K562 (cell line): ENCODE results near the gene PCP4L1. TPM values are rescaled to one million over a fixed set of nuclear protein-coding genes. Genes with fewer than 3 reads are reported as not detected.

Experiments
- ATAC-seq: fragments of 200-7000 bp; cut with Tn5 transposase; 3 replicates; pipeline ENCODE4 v1.9.1; 2020; ENCODE audit warnings: moderate library complexity
- BruUV-seq: library from RNA; stranded (reverse); fragments of 400-500 nt; replicated peaks from 2 replicates; lab custom pipeline; 2021; lab: Mats Ljungman, UMichigan
- CTCF ChIA-PET: fragments of 300-600 bp; formaldehyde crosslinking; extraction: SDS; loops from one replicate; lab custom pipeline; 2021; ENCODE audit warnings: low intra/inter-chr PET ratio; lab: Yijun Ruan, JAX
- POLR2A ChIA-PET: fragments of 300-600, 350-650 bp; sonication (Branson Sonifier 250); formaldehyde crosslinking; extraction: SDS; loops from one replicate; lab custom pipeline; 2021; ENCODE audit warnings: antibody characterized with exemption, inconsistent platforms; lab: Yijun Ruan, JAX
- DNase-seq, 4 experiments: peaks; one replicate each; pipeline versions ENCODE4 v3.0.0 to v3.0.0-alpha.2; 2011 to 2018; ENCODE audit warnings: low spot score in 3 of 4, mixed read lengths in 3 of 4; ENCODE audit errors: extremely low read depth in 1 of 4
- FAIRE-seq: peaks from 2 replicates; lab custom pipeline; 2011; peaks lifted over from hg19 to GRCh38; lab: Jason Lieb, UNC
- H2AFZ ChIP-seq: 2 replicates; pipeline ENCODE4 v1.6.0; 2011; ENCODE audit warnings: low read depth, low read length, control low read depth, inconsistent platforms
- H3K27ac ChIP-seq: fragments of 200-600 bp; 3 replicates; pipeline ENCODE4 v1.8.0; 2011; ENCODE audit warnings: low read depth, mild to moderate bottlenecking, control low read depth, inconsistent platforms, low read length, moderate library complexity, mixed read lengths; ENCODE audit errors: extremely low read depth
- H3K27me3 ChIP-seq, 2 experiments: fragments of 300-600 bp in 1 of 2; 2 replicates in 1 of 2; 3 replicates in 1 of 2; pipeline versions ENCODE4 v1.6.0 to v1.8.0; 2011; ENCODE audit warnings: inconsistent platforms in 2 of 2, low read length in 2 of 2, mild to moderate bottlenecking in 1 of 2, mixed read lengths in 1 of 2, moderate library complexity in 1 of 2; ENCODE audit not compliant: control insufficient read depth in 2 of 2, insufficient read depth in 2 of 2
- H3K36me3 ChIP-seq: fragments of 300-600 bp; 3 replicates; pipeline ENCODE4 v1.8.0; 2011; ENCODE audit warnings: mild to moderate bottlenecking, low read length, inconsistent platforms; ENCODE audit not compliant: control insufficient read depth, insufficient read depth
- H3K4me1 ChIP-seq, 2 experiments: fragments of 200-600 bp in 1 of 2; replicated peaks in 1 of 2; 2 replicates in 1 of 2; 3 replicates in 1 of 2; pipeline versions ENCODE4 v1.5.1 to v1.8.0; 2011; ENCODE audit warnings: inconsistent platforms in 2 of 2, low read length in 2 of 2, mild to moderate bottlenecking in 1 of 2, mixed read lengths in 1 of 2, moderate library complexity in 1 of 2; ENCODE audit not compliant: control insufficient read depth in 2 of 2, insufficient read depth in 2 of 2
- H3K4me2 ChIP-seq: 2 replicates; pipeline ENCODE4 v1.6.1; 2011; ENCODE audit warnings: low read length, control low read depth, inconsistent platforms, mixed read lengths; ENCODE audit not compliant: insufficient read depth
- H3K4me3 ChIP-seq: fragments of 200-600 bp; sonication (generic), shearing (Covaris generic); 2 replicates; pipeline ENCODE4 v1.5.1; 2016; ENCODE audit warnings: control low read depth, inconsistent platforms
- H3K79me2 ChIP-seq: fragments of 200-600 bp; 3 replicates; pipeline ENCODE4 v1.8.0; 2011; ENCODE audit warnings: low read length, inconsistent platforms; ENCODE audit not compliant: control insufficient read depth, insufficient read depth
- H3K9ac ChIP-seq, 2 experiments: 2 replicates each; pipeline versions ENCODE4 v1.6.0 to v1.6.1; 2011; ENCODE audit warnings: low read depth in 2 of 2, low read length in 2 of 2, control low read depth in 1 of 2, inconsistent platforms in 1 of 2, mild to moderate bottlenecking in 1 of 2, mixed read lengths in 1 of 2; ENCODE audit not compliant: insufficient read depth in 1 of 2
- H3K9me1 ChIP-seq: one replicate; pipeline ENCODE4 v1.6.0; 2011; ENCODE audit warnings: inconsistent platforms, mild to moderate bottlenecking, low read length, moderate library complexity; ENCODE audit not compliant: control insufficient read depth, insufficient read depth
- H3K9me3 ChIP-seq: replicated peaks from 2 replicates; pipeline ENCODE4 v1.5.1; 2011; ENCODE audit warnings: low read depth, low read length, inconsistent platforms; ENCODE audit not compliant: control insufficient read depth, insufficient read depth
- H4K20me1 ChIP-seq: replicated peaks from 2 replicates; pipeline ENCODE4 v1.6.1; 2011; ENCODE audit warnings: low read length, inconsistent platforms, mixed read lengths; ENCODE audit not compliant: control insufficient read depth, insufficient read depth
- BRCA1 ChIP-seq, 2 experiments: fragments of 450-650 bp in 1 of 2; sonication (generic) in 1 of 2; formaldehyde crosslinking in 1 of 2; IDR thresholded peaks; 2 replicates each; pipeline versions ENCODE4 v1.5.0 to v1.6.1; 2017 to 2020; ENCODE audit warnings: mild to moderate bottlenecking in 1 of 2, missing genetic modification reagents in 1 of 2
- CBFA2T2 ChIP-seq: fragments of 450-650 bp; conservative IDR thresholded peaks from 2 replicates; pipeline ENCODE4 v1.6.1; 2017; ENCODE audit warnings: mild to moderate bottlenecking
- CC2D1A ChIP-seq: fragments of 450-650 bp; IDR thresholded peaks from 2 replicates; pipeline ENCODE4 v1.6.1; 2017; ENCODE audit warnings: mild to moderate bottlenecking
- CEBPB ChIP-seq: fragments of 450-650 bp; IDR thresholded peaks from 2 replicates; pipeline ENCODE4 v1.6.1; 2016; ENCODE audit warnings: missing genetic modification characterization, missing compliant biosample characterization
- CHCHD3 ChIP-seq: fragments of 250-450 bp; sonication (Bioruptor Pico); IDR thresholded peaks from 2 replicates; pipeline ENCODE4 v2.1.2; 2022; ENCODE audit warnings: mild to moderate bottlenecking
- KLF10 ChIP-seq: fragments of 250-450 bp; sonication (Bioruptor Pico); IDR thresholded peaks from 2 replicates; pipeline ENCODE4 v1.6.1; 2021; ENCODE audit warnings: matching md5 sums
- MYC ChIP-seq, 2 experiments: fragments of 250-450 bp in 1 of 2; sonication (Bioruptor Pico) in 1 of 2; IDR thresholded peaks; 2 replicates each; pipeline versions ENCODE4 v1.5.1 to v1.6.1; 2012 to 2021; ENCODE audit warnings: low read depth in 2 of 2, borderline replicate concordance in 1 of 2, improper control_type of control experiment in 1 of 2, low read length in 1 of 2, mild to moderate bottlenecking in 1 of 2, moderate library complexity in 1 of 2
- PHF20 ChIP-seq: fragments of 450-650 bp; IDR thresholded peaks from 2 replicates; pipeline ENCODE4 v1.6.1; 2018; ENCODE audit not compliant: partially characterized antibody
- POLR2H ChIP-seq: IDR thresholded peaks from 2 replicates; pipeline ENCODE4 v1.6.1; 2016; ENCODE audit warnings: missing genetic modification characterization, low read depth, mild to moderate bottlenecking, control low read depth, missing compliant biosample characterization, moderate library complexity
- RBM15 ChIP-seq: fragments of 200-400 bp; formaldehyde crosslinking; IDR thresholded peaks from 2 replicates; pipeline ENCODE4 v1.6.1; 2018; ENCODE audit warnings: mild to moderate bottlenecking, low read length, moderate library complexity; ENCODE audit not compliant: insufficient read depth
- RCOR1 ChIP-seq, 2 experiments: IDR thresholded peaks; 2 replicates each; pipeline ENCODE4 v1.6.1; 2012; ENCODE audit warnings: low read depth in 2 of 2, low read length in 2 of 2, borderline replicate concordance in 1 of 2, improper control_type of control experiment in 1 of 2
- TCFL5 ChIP-seq: fragments of 250-450 bp; sonication (Bioruptor Pico); conservative IDR thresholded peaks from 2 replicates; pipeline ENCODE4 v1.6.1; 2021; ENCODE audit warnings: mild to moderate bottlenecking, moderate library complexity, matching md5 sums
- TSC22D4 ChIP-seq: fragments of 450-650 bp; IDR thresholded peaks from 2 replicates; pipeline ENCODE4 v1.6.1; 2016; ENCODE audit warnings: missing genetic modification characterization, missing biosample characterization, control low read depth
- ZNF232 ChIP-seq: sonication (generic); formaldehyde crosslinking; IDR thresholded peaks from 2 replicates; pipeline ENCODE4 v1.8.0; 2022; ENCODE audit warnings: mild to moderate bottlenecking, missing genetic modification reagents
- ZNF24 ChIP-seq: fragments of 450-650 bp; IDR thresholded peaks from 2 replicates; pipeline ENCODE4 v1.6.1; 2016
- WGBS: fragments of 100-300 bp; shearing (Covaris generic); methylation state at CpG from one replicate; pipeline ENCODE4 v1.1.6; 2016; ENCODE audit warnings: low coverage, mixed read lengths; ENCODE audit not compliant: insufficient coverage; ENCODE audit errors: missing lambda C conversion rate; 5-methylcytosine and 5-hydroxymethylcytosine counted together
- in situ Hi-C: fragments of 300-500 bp; cut with MboI; formaldehyde crosslinking; loops from 4 replicates; pipeline ENCODE4 v1.15.0; 2018; ENCODE audit warnings: inconsistent platforms, mixed read lengths
- intact Hi-C: fragments of 100-400 bp; cut with micrococcal nuclease; formaldehyde crosslinking; loops from 2 replicates; pipeline ENCODE4 v1.14.2; 2022
- polyA plus RNA-seq, 8 experiments: library from polyadenylated mRNA; depleted of rRNA in 4 of 8; stranded (reverse) in 5 of 8; unstranded in 3 of 8; fragments of >200 nt; fragmentation: Nextera tagmentation in 2 of 8; fragmentation: Illumina TruSeq in 1 of 8; extraction: Ambion mirVana in 2 of 8; extraction: Trizol in 1 of 8; gene quantifications; 2 replicates each; pipeline versions ENCODE4 v1.2.1 to v1.2.3, GENCODE V29; 2011 to 2014; ENCODE audit warnings: inconsistent platforms in 1 of 8, missing spikeins in 1 of 8
- total RNA-seq, 7 experiments: library from RNA; depleted of rRNA in 6 of 7; stranded (reverse); fragments of >200 nt in 6 of 7; fragmentation: Illumina TruSeq in 2 of 7; extraction: Trizol in 2 of 7; gene quantifications; 2 replicates each; pipeline versions ENCODE4 v1.2.1 to v1.2.3, GENCODE V29; 2011 to 2021; ENCODE audit warnings: low replicate concordance in 1 of 7
- TF ChIP-seq, protein P1 (sequence below): IDR thresholded peaks from 2 replicates; pipeline ENCODE4 v1.6.1; 2012; ENCODE audit warnings: low read depth, low read length, improper control_type of control experiment, borderline replicate concordance

PCP4L1 gene
- total and polyA plus RNA-seq, 9 of the 15 experiments (the other 6 are each of a cell fraction or from before 2014, with no cell fraction given): not detected

DNA sequence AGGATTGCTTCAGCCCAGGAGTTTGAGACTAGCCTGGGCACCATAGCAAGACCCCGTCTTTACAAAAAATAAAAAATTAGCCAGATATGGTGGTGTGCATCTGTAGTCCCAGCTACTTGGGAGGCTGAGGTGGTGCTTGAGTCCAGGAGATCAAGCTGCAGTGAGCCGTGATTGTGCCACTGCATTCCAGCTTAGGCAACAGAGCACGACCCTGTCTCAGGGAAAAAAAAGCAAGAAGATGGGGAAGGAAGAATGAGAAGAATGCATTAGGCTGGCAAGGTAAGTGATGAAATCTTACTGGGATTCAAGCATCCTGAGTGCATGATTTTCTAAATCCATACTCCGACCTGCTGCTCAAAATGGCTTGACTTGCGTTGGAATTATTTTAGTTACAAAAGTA is 6.8 kb downstream of the PCP4L1 start:
- ATAC-seq (no peak), DNase-seq (no peak), FAIRE-seq (no peak)
- peaks cover 15 to 39% of the 10 kb centered on the region in 2 experiments; a peak in 4 of 5 replicates for H3K27me3 ChIP-seq
- H3K27ac ChIP-seq: no peak overlapping the region
- in situ Hi-C loops: no loop called here
- no peaks in the 10 kb centered on the region; a peak in 1 of 5 replicates for H3K4me1 ChIP-seq
- no peaks in the 10 kb centered on the region for H3K36me3 ChIP-seq
- H4K20me1 ChIP-seq: no peaks in the 10 kb centered on the region
- H3K4me2 ChIP-seq: no peak overlapping the region
- BruUV-seq: no TSS peak
- ChIA-PET CTCF (interaction anchor here (0.6 kb wide), 1 partner anchor 195 kb away, joined by 6 read pairs; no protein-coding TSS in a partner anchor), POLR2A (interaction anchor here (0.9 kb wide), 1 partner anchor 13 kb away, joined by 3 read pairs; no protein-coding TSS in a partner anchor)
- no peak overlapping the region for H3K4me3 ChIP-seq
- intact Hi-C loops: no loop called here
- no peak overlapping the region for H2AFZ ChIP-seq
- TF ChIP-seq CC2D1A (no peak), CHCHD3 (CRISPR knock-in tag) (no peak), POLR2H (tag) (no peak), TSC22D4 (no peak), TCFL5 (CRISPR knock-in tag) (no peak), ZNF24 (no peak), CBFA2T2 (no peak)
- no peak overlapping the region for H3K9ac ChIP-seq
- WGBS: 0% methylated on average over 5 of the region's 5 CpGs
- no peaks in the 10 kb centered on the region for H3K9me3 ChIP-seq
- H3K79me2 ChIP-seq: no peaks in the 10 kb centered on the region
- no peaks in the 10 kb centered on the region for H3K9me1 ChIP-seq

DNA sequence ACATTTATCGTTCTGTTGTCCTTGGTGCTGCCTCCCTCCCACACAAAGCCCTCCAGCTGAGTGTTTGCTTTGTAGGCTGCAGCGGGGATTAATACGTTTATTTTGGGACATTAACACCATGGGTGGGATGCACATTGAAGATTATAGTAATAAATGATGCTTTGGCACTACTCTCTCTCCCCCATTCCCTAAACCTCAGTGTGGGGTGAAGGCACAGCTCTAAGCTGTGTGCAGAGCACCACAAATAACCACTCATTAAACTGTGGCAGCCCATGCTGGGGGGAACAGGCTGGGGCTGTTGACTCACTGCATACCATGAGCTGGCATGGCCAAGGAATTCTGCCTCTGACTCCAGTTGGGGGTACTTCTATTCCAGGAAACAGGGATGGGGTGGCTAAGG is 7.7 kb downstream of the PCP4L1 start:
- Histone ChIP-seq H3K4me2 (no peak overlapping the region), H3K9me1 (no peaks in the 10 kb centered on the region), H3K4me3 (no peak overlapping the region), H3K9ac (no peak overlapping the region), H3K9me3 (no peaks in the 10 kb centered on the region), H3K4me1 (no peaks in the 10 kb centered on the region; a peak in 1 of 5 replicates), H3K79me2 (no peaks in the 10 kb centered on the region), H4K20me1 (no peaks in the 10 kb centered on the region), H2AFZ (no peak overlapping the region), H3K36me3 (no peaks in the 10 kb centered on the region), H3K27ac (no peak overlapping the region), H3K27me3 (peaks cover 7 to 30% of the 10 kb centered on the region in 2 experiments; a peak in 4 of 5 replicates)
- no peak for ATAC-seq
- POLR2A ChIA-PET: interaction anchor here (0.6 to 1.2 kb wide), 3 partner anchors 16 to 1155 kb away, joined by 3 read pairs; no protein-coding TSS in a partner anchor
- no peak for DNase-seq
- 3% methylated on average over 3 of the region's 3 CpGs for WGBS
- CTCF ChIA-PET: no interaction called here
- intact Hi-C loops: no loop called here
- no peak for FAIRE-seq
- no TSS peak for BruUV-seq
- in situ Hi-C loops: no loop called here
- no peak for TF ChIP-seq CEBPB (tag)
- TF ChIP-seq, protein P1, sequence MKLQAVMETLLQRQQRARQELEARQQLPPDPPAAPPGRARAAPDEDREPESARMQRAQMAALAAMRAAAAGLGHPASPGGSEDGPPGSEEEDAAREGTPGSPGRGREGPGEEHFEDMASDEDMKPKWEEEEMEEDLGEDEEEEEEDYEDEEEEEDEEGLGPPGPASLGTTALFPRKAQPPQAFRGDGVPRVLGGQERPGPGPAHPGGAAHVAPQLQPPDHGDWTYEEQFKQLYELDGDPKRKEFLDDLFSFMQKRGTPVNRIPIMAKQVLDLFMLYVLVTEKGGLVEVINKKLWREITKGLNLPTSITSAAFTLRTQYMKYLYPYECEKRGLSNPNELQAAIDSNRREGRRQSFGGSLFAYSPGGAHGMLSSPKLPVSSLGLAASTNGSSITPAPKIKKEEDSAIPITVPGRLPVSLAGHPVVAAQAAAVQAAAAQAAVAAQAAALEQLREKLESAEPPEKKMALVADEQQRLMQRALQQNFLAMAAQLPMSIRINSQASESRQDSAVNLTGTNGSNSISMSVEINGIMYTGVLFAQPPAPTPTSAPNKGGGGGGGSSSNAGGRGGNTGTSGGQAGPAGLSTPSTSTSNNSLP: no peak
- no peak for TF ChIP-seq PHF20
- TF ChIP-seq KLF10: no peak
- TF ChIP-seq ZNF232 (CRISPR knock-in tag): no peak
- no peak for TF ChIP-seq RBM15
- no peak for TF ChIP-seq RCOR1 (IDR thresholded peaks at IDR 0.05; ENCODE audit: borderline replicate concordance in 1 of 2, low read depth in 2 of 2, low read length in 2 of 2)
- no peak for TF ChIP-seq MYC (IDR thresholded peaks at IDR 0.05; ENCODE audit: low read depth, low read length)
- no peak for TF ChIP-seq MYC (CRISPR knock-in tag; IDR thresholded peaks at IDR 0.05; ENCODE audit: borderline replicate concordance, low read depth)
- TF ChIP-seq BRCA1 (IDR thresholded peaks at IDR 0.05): no peak
- TF ChIP-seq BRCA1 (CRISPR knock-in tag; IDR thresholded peaks at IDR 0.05): no peak
